Prostate gland (tissue), 2 donors: Measurements from ENCODE around the gene OR51A4. TPM values are rescaled to one million over a fixed set of nuclear protein-coding genes. Genes with fewer than 3 reads are reported as not detected.
"Not testable (repeated sequence)": the region's sequence is repeated elsewhere in the genome, so short reads cannot be mapped to it uniquely, and the experiment has no call there.

Experiments used
- DNase-seq: peaks from one replicate; pipeline ENCODE4 v3.0.0-alpha.2; 2019; ENCODE audit warnings: low spot score
- H3K27ac ChIP-seq, 2 donors: fragments of 200-600 bp; sonication (generic); 2 replicates each; pipeline ENCODE4 v1.5.1; 2017 to 2019
- H3K27me3 ChIP-seq: fragments of 200-600 bp; sonication (generic); replicated peaks from 2 replicates; pipeline ENCODE4 v1.5.1; 2019; ENCODE audit not compliant: insufficient read depth
- H3K36me3 ChIP-seq, 2 donors: fragments of 200-600 bp; sonication (generic); 1 replicate in 1 of 2; 2 replicates in 1 of 2; pipeline versions ENCODE4 v1.5.1 to v1.8.1; 2017 to 2019
- H3K4me1 ChIP-seq: fragments of 200-600 bp; sonication (generic); replicated peaks from 2 replicates; pipeline ENCODE4 v1.5.1; 2019
- H3K4me3 ChIP-seq, 2 donors: fragments of 200-600 bp; sonication (generic); 2 replicates each; pipeline ENCODE4 v1.5.1; 2017 to 2019
- H3K9me3 ChIP-seq: fragments of 200-600 bp; sonication (generic); 2 replicates; pipeline ENCODE4 v1.5.1; 2017
- CTCF ChIP-seq, 4 experiments: fragments of 200-600 bp in 2 of 4; fragments of 450-650 bp in 2 of 4; sonication (generic) in 2 of 4; IDR thresholded peaks; 1 replicate in 3 of 4; 2 replicates in 1 of 4; pipeline ENCODE4 v1.5.1; 2016 to 2019; ENCODE audit warnings: antibody characterized with exemption in 4 of 4, mild to moderate bottlenecking in 2 of 4, moderate library complexity in 2 of 4
- POLR2A ChIP-seq: fragments of 450-650 bp; IDR thresholded peaks from one replicate; pipeline ENCODE4 v1.6.1; 2016; ENCODE audit warnings: antibody characterized with exemption, mild to moderate bottlenecking
- POLR2AphosphoS5 ChIP-seq: sonication (generic); formaldehyde crosslinking; IDR thresholded peaks from one replicate; pipeline ENCODE4 v1.6.1; 2017; ENCODE audit warnings: antibody characterized with exemption
- WGBS: methylation state at CpG from one replicate; pipeline ENCODE4 v1.1.5; 2018; 5-methylcytosine and 5-hydroxymethylcytosine counted together
- intact Hi-C: fragments of 100-400 bp; cut with DNase I; formaldehyde crosslinking; loops from one replicate; pipeline ENCODE4 v1.14.2; 2022
- total RNA-seq, 2 donors: library from RNA; depleted of rRNA; stranded (reverse); fragments of >200 nt; gene quantifications; one replicate each; pipeline ENCODE4 v1.1.0, GENCODE V29; 2016

Gene OR51A4
- total RNA-seq, 2 donors from 2014 or later, result not detected

- TF ChIP-seq POLR2AphosphoS5 (no peak), POLR2A (no peak), CTCF (IDR thresholded peaks at IDR 0.05) (no peak)
- H3K9me3 ChIP-seq, result no peaks in the 10 kb centered on the region
- H3K36me3 ChIP-seq, result no peaks in the 10 kb centered on the region
- intact Hi-C loops, result no loop called here
- H3K4me1 ChIP-seq, result no peaks in the 10 kb centered on the region
- WGBS, result 40% methylated on average over 3 of the region's 3 CpGs
- H3K27ac ChIP-seq, result no peak overlapping the region
- H3K4me3 ChIP-seq, result no peak overlapping the region
- H3K27me3 ChIP-seq, result no peaks in the 10 kb centered on the region
- DNase-seq, result no peak
These were observed 31.6 kb upstream of the OR51A4 start for GRCh38 chr11:4979036-4979435.

GRCh38 chr11:4975436-4975835 lies 28.0 kb upstream of the OR51A4 start:
- Histone ChIP-seq H3K4me1 (no peaks in the 10 kb centered on the region), H3K36me3 (no peaks in the 10 kb centered on the region), H3K27ac (no peak overlapping the region), H3K27me3 (no peaks in the 10 kb centered on the region), H3K9me3 (no peaks in the 10 kb centered on the region), H3K4me3 (no peak overlapping the region)
- intact Hi-C loops, result no loop called here
- 77% methylated on average over 5 of the region's 5 CpGs for WGBS
- TF ChIP-seq CTCF (IDR thresholded peaks at IDR 0.05), result no peak
- no peak for TF ChIP-seq POLR2A
- TF ChIP-seq POLR2AphosphoS5, result no peak
- no peak for DNase-seq

- H3K27me3 ChIP-seq, result no peaks in the 10 kb centered on the region
- WGBS, result 86% methylated on average over 1 of the region's 1 CpG
- intact Hi-C loops, result no loop called here
These were observed 15.4 kb upstream of the OR51A4 start for GRCh38 chr11:4962816-4963215.

GRCh38 chr11:4960877-4961276 lies 13.5 kb upstream of the OR51A4 start:
- no peak for DNase-seq
- Histone ChIP-seq H3K4me3 (no peak overlapping the region), H3K27me3 (no peaks in the 10 kb centered on the region), H3K27ac (no peak overlapping the region), H3K36me3 (no peaks in the 10 kb centered on the region), H3K4me1 (no peaks in the 10 kb centered on the region), H3K9me3 (no peaks in the 10 kb centered on the region)
- TF ChIP-seq POLR2A, result no peak
- no peak for TF ChIP-seq CTCF (IDR thresholded peaks at IDR 0.05)
- TF ChIP-seq POLR2AphosphoS5, result no peak
- 80% methylated on average over 3 of the region's 3 CpGs for WGBS
- intact Hi-C loops, result no loop called here

More at GRCh38 chr11:4962816-4963215, 15.4 kb upstream of the OR51A4 start:
- no peak overlapping the region for H3K4me3 ChIP-seq
- H3K9me3 ChIP-seq, result no peaks in the 10 kb centered on the region
- TF ChIP-seq CTCF (IDR thresholded peaks at IDR 0.05) (no peak), POLR2AphosphoS5 (no peak), POLR2A (no peak)
- H3K4me1 ChIP-seq, result no peaks in the 10 kb centered on the region
- no peaks in the 10 kb centered on the region for H3K36me3 ChIP-seq
- no peak for DNase-seq
- no peak overlapping the region for H3K27ac ChIP-seq

- intact Hi-C loops, result no loop called here
These were observed 10.0 kb upstream of the OR51A4 start for GRCh38 chr11:4957396-4957795.

GRCh38 chr11:4955613-4956012 lies 8.2 kb upstream of the OR51A4 start, which contains the start of gene OR51A2:
OR51A2 (minus strand) TSS chr11:4955713; CDS start chr11:4955713, 0 bp downstream.
- H3K27ac ChIP-seq, DNase-seq, H3K4me3 ChIP-seq, intact Hi-C loops, H3K27me3 ChIP-seq, H3K36me3 ChIP-seq, H3K9me3 ChIP-seq, H3K4me1 ChIP-seq: not testable (repeated sequence)
- 67% methylated on average over 2 of the region's 2 CpGs for WGBS

More at GRCh38 chr11:4957396-4957795, 10.0 kb upstream of the OR51A4 start:
- no peaks in the 10 kb centered on the region for H3K4me1 ChIP-seq
- H3K4me3 ChIP-seq, result no peak overlapping the region
- H3K27me3 ChIP-seq, result no peaks in the 10 kb centered on the region
- no peak for TF ChIP-seq POLR2A
- H3K27ac ChIP-seq, result no peak overlapping the region
- no peaks in the 10 kb centered on the region for H3K36me3 ChIP-seq
- DNase-seq, result no peak
- 73% methylated on average over 4 of the region's 4 CpGs for WGBS
- H3K9me3 ChIP-seq, result no peaks in the 10 kb centered on the region
